K562 (cell line): ENCODE measurements around the gene ABCB10. TPM values are rescaled to one million over a fixed set of nuclear protein-coding genes. Genes with fewer than 3 reads are reported as not detected.

ENCODE experiments used
- ARHGAP35 ChIP-seq: fragments of 450-650 bp; IDR thresholded peaks from 2 replicates; pipeline ENCODE4 v1.6.1; 2018; ENCODE audit not compliant: partially characterized antibody
- ATF6 ChIP-seq: sonication (generic); formaldehyde crosslinking; IDR thresholded peaks from 2 replicates; pipeline ENCODE4 v1.4.0; 2020; ENCODE audit warnings: mild to moderate bottlenecking, missing genetic modification reagents
- BRCA1 ChIP-seq, 2 experiments: fragments of 450-650 bp in 1 of 2; sonication (generic) in 1 of 2; formaldehyde crosslinking in 1 of 2; IDR thresholded peaks; 2 replicates each; pipeline versions ENCODE4 v1.5.0 to v1.6.1; 2017 to 2020; ENCODE audit warnings: mild to moderate bottlenecking in 1 of 2, missing genetic modification reagents in 1 of 2
- FOXK2 ChIP-seq, 2 experiments: fragments of 450-650 bp; IDR thresholded peaks in 1 of 2; conservative IDR thresholded peaks in 1 of 2; 2 replicates each; pipeline ENCODE4 v1.6.1; 2016; ENCODE audit warnings: low read depth in 2 of 2, mild to moderate bottlenecking in 1 of 2
- GATAD2A ChIP-seq: fragments of 450-650 bp; IDR thresholded peaks from 2 replicates; pipeline ENCODE4 v1.6.1; 2017
- HDGF ChIP-seq: fragments of 450-650 bp; IDR thresholded peaks from 2 replicates; pipeline ENCODE4 v1.6.1; 2016
- HNRNPH1 ChIP-seq: fragments of 200-400 bp; formaldehyde crosslinking; optimal IDR thresholded peaks from 2 replicates; pipeline ENCODE3; 2017; ENCODE audit warnings: low read depth, mild to moderate bottlenecking, low read length, moderate library complexity
- HSF4 ChIP-seq: fragments of 250-450 bp; sonication (Bioruptor Pico); IDR thresholded peaks from 2 replicates; pipeline ENCODE4 v2.1.2; 2022; ENCODE audit warnings: mild to moderate bottlenecking, moderate library complexity, borderline replicate concordance
- NCOR1 ChIP-seq: fragments of 450-650 bp; IDR thresholded peaks from 2 replicates; pipeline ENCODE4 v1.6.1; 2016; ENCODE audit warnings: mild to moderate bottlenecking, moderate library complexity
- OTX1 ChIP-seq: fragments of 450-650 bp; formaldehyde crosslinking; IDR thresholded peaks from 2 replicates; pipeline ENCODE4 v1.4.0; 2022; ENCODE audit warnings: mild to moderate bottlenecking
- SIN3A ChIP-seq, 2 experiments: fragments of 150-350 bp in 1 of 2; IDR thresholded peaks; 2 replicates each; pipeline ENCODE4 v1.6.1; 2011 to 2016; ENCODE audit warnings: borderline replicate concordance in 2 of 2, low read depth in 2 of 2, low read length in 2 of 2, mild to moderate bottlenecking in 2 of 2, moderate library complexity in 2 of 2; ENCODE audit not compliant: control insufficient read depth in 1 of 2
- TCF3 ChIP-seq: sonication (generic); formaldehyde crosslinking; IDR thresholded peaks from 2 replicates; pipeline ENCODE4 v1.4.0; 2020; ENCODE audit warnings: mild to moderate bottlenecking, missing genetic modification reagents
- TEAD1 ChIP-seq, 2 experiments: fragments of 450-650 bp in 1 of 2; sonication (generic) in 1 of 2; formaldehyde crosslinking; IDR thresholded peaks; 2 replicates each; pipeline versions ENCODE4 v1.4.0 to v1.8.0; 2020 to 2022; ENCODE audit warnings: mild to moderate bottlenecking in 2 of 2, missing genetic modification reagents in 1 of 2
- ZNF175 ChIP-seq: fragments of 200-800 bp; sonication (Bioruptor generic); IDR thresholded peaks from 2 replicates; pipeline ENCODE4 v1.6.1; 2016; ENCODE audit warnings: low read depth, mild to moderate bottlenecking, missing genetic modification characterization, missing compliant biosample characterization
- ZNF184 ChIP-seq: sonication (generic); formaldehyde crosslinking; IDR thresholded peaks from 2 replicates; pipeline ENCODE4 v1.5.0; 2020; ENCODE audit warnings: missing genetic modification reagents
- ZNF232 ChIP-seq: sonication (generic); formaldehyde crosslinking; IDR thresholded peaks from 2 replicates; pipeline ENCODE4 v1.8.0; 2022; ENCODE audit warnings: mild to moderate bottlenecking, missing genetic modification reagents
- ZNF57 ChIP-seq: fragments of 450-650 bp; formaldehyde crosslinking; IDR thresholded peaks from 2 replicates; pipeline ENCODE4 v1.4.0; 2020; ENCODE audit warnings: mild to moderate bottlenecking, moderate library complexity
- polyA plus RNA-seq, 8 experiments: library from polyadenylated mRNA; depleted of rRNA in 4 of 8; stranded (reverse) in 5 of 8; unstranded in 3 of 8; fragments of >200 nt; fragmentation: Nextera tagmentation in 2 of 8; fragmentation: Illumina TruSeq in 1 of 8; extraction: Ambion mirVana in 2 of 8; extraction: Trizol in 1 of 8; gene quantifications; 2 replicates each; pipeline versions ENCODE4 v1.2.1 to v1.2.3, GENCODE V29; 2011 to 2014; ENCODE audit warnings: inconsistent platforms in 1 of 8, missing spikeins in 1 of 8
- total RNA-seq, 7 experiments: library from RNA; depleted of rRNA in 6 of 7; stranded (reverse); fragments of >200 nt in 6 of 7; fragmentation: Illumina TruSeq in 2 of 7; extraction: Trizol in 2 of 7; gene quantifications; 2 replicates each; pipeline versions ENCODE4 v1.2.1 to v1.2.3, GENCODE V29; 2011 to 2021; ENCODE audit warnings: low replicate concordance in 1 of 7
- TF ChIP-seq, protein P1 (sequence below), 2 experiments: fragments of 450-650 bp; IDR thresholded peaks; 2 replicates each; pipeline ENCODE4 v1.6.1; 2018; ENCODE audit warnings: mild to moderate bottlenecking in 2 of 2, low read depth in 1 of 2; ENCODE audit not compliant: partially characterized antibody in 2 of 2
- TF ChIP-seq, protein P2 (sequence below), 2 experiments: fragments of 450-650 bp; IDR thresholded peaks; 2 replicates each; pipeline ENCODE4 v1.6.1; 2016
- TF ChIP-seq, protein P3 (sequence below): sonication (generic); formaldehyde crosslinking; IDR thresholded peaks from 2 replicates; pipeline ENCODE4 v1.9.0; 2022; ENCODE audit warnings: mild to moderate bottlenecking, missing genetic modification reagents

Gene ABCB10
- total and polyA plus RNA-seq, 9 of the 15 experiments (the other 6 are each of a cell fraction or from before 2014, with no cell fraction given), result 12.4 to 54.8 (median 36.4) TPM

DNA sequence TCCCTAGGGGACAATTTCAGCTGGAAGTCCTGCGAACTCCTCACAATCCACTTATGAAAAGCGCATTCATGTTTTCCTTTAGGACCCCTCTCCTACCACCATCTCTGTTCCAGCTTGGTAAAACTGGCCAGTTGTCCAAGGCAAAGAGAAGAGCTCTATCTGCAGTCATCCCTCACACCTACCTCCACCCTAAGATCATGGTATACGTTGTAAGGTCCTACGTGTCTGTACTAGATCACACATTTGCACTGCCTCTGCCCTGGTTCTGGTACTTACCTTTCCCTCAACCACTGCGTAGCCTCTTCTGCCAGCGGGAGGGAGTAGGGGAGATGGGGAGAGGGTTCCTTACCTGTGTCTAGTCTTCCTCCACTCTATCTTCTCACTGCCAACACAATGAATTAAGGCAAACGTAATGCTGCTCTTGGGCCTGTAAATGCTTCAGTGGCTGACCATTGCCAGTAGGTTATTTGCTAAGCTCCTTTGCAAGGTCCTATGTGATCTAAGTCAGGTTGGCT is 49.6 kb downstream of the ABCB10 start (continued):
- 0 out of 2 replicates have a peak, but pooled peaks have one; percentile 11 for TF ChIP-seq ATF6 (CRISPR knock-in tag)
- TF ChIP-seq GATAD2A, result no peak
- TF ChIP-seq, protein P1, sequence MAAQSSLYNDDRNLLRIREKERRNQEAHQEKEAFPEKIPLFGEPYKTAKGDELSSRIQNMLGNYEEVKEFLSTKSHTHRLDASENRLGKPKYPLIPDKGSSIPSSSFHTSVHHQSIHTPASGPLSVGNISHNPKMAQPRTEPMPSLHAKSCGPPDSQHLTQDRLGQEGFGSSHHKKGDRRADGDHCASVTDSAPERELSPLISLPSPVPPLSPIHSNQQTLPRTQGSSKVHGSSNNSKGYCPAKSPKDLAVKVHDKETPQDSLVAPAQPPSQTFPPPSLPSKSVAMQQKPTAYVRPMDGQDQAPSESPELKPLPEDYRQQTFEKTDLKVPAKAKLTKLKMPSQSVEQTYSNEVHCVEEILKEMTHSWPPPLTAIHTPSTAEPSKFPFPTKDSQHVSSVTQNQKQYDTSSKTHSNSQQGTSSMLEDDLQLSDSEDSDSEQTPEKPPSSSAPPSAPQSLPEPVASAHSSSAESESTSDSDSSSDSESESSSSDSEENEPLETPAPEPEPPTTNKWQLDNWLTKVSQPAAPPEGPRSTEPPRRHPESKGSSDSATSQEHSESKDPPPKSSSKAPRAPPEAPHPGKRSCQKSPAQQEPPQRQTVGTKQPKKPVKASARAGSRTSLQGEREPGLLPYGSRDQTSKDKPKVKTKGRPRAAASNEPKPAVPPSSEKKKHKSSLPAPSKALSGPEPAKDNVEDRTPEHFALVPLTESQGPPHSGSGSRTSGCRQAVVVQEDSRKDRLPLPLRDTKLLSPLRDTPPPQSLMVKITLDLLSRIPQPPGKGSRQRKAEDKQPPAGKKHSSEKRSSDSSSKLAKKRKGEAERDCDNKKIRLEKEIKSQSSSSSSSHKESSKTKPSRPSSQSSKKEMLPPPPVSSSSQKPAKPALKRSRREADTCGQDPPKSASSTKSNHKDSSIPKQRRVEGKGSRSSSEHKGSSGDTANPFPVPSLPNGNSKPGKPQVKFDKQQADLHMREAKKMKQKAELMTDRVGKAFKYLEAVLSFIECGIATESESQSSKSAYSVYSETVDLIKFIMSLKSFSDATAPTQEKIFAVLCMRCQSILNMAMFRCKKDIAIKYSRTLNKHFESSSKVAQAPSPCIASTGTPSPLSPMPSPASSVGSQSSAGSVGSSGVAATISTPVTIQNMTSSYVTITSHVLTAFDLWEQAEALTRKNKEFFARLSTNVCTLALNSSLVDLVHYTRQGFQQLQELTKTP (IDR thresholded peaks at IDR 0.05; ENCODE audit: low read depth in 1 of 2, partially characterized antibody in 2 of 2), result no peak
- no peak for TF ChIP-seq HNRNPH1
- TF ChIP-seq ZNF175, result peak; percentile 32; the same call in 1 of the 2 replicates
- TF ChIP-seq BRCA1 (IDR thresholded peaks at IDR 0.05), result no peak
- 0 out of 2 replicates have a peak, but pooled peaks have one; percentile 24 for TF ChIP-seq BRCA1 (CRISPR knock-in tag; IDR thresholded peaks at IDR 0.05)
- 0 out of 2 replicates have a peak, but pooled peaks have one; percentile 0 for TF ChIP-seq ZNF232 (CRISPR knock-in tag)
- TF ChIP-seq, protein P2, sequence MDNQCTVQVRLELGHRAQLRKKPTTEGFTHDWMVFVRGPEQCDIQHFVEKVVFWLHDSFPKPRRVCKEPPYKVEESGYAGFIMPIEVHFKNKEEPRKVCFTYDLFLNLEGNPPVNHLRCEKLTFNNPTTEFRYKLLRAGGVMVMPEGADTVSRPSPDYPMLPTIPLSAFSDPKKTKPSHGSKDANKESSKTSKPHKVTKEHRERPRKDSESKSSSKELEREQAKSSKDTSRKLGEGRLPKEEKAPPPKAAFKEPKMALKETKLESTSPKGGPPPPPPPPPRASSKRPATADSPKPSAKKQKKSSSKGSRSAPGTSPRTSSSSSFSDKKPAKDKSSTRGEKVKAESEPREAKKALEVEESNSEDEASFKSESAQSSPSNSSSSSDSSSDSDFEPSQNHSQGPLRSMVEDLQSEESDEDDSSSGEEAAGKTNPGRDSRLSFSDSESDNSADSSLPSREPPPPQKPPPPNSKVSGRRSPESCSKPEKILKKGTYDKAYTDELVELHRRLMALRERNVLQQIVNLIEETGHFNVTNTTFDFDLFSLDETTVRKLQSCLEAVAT (IDR thresholded peaks at IDR 0.05), result no peak
- TF ChIP-seq, protein P3, sequence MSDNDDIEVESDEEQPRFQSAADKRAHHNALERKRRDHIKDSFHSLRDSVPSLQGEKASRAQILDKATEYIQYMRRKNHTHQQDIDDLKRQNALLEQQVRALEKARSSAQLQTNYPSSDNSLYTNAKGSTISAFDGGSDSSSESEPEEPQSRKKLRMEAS (CRISPR knock-in tag), result no peak
- TF ChIP-seq FOXK2 (conservative IDR thresholded peaks at IDR 0.05 in 1 of 2, IDR thresholded peaks at IDR 0.05 in 1 of 2; ENCODE audit: low read depth in 2 of 2), result no peak
- TF ChIP-seq TEAD1 (CRISPR knock-in tag; IDR thresholded peaks at IDR 0.05), result 0 out of 4 replicates have a peak, but pooled peaks of 1 of the 2 experiments have one; percentile 12
- TF ChIP-seq ARHGAP35, result no peak
- no peak for TF ChIP-seq HDGF
- no peak for TF ChIP-seq ZNF184
- 0 out of 4 replicates have a peak, but pooled peaks of 1 of the 2 experiments have one; percentile 28 for TF ChIP-seq SIN3A (IDR thresholded peaks at IDR 0.05; ENCODE audit: borderline replicate concordance in 2 of 2, control insufficient read depth in 1 of 2, low read depth in 2 of 2, low read length in 2 of 2)
- no peak for TF ChIP-seq NCOR1
- 0 out of 2 replicates have a peak, but pooled peaks have one; percentile 38 for TF ChIP-seq ZNF57 (CRISPR knock-in tag)
- peak; percentile 11; the same call in 1 of the 2 replicates for TF ChIP-seq OTX1
- TF ChIP-seq HSF4 (CRISPR knock-in tag), result no peak
- no peak for TF ChIP-seq TCF3 (CRISPR knock-in tag)
